HG03108 (cell line): ENCODE results near the gene NSD2.
"Not testable (repeated sequence)": the region's sequence is repeated elsewhere in the genome, so short reads cannot be mapped to it uniquely, and the experiment has no call there.

Experiments used
- ATAC-seq: cut with Tn5 transposase; IDR thresholded peaks from one replicate; pipeline ENCODE4 v1.9.1; 2021; ENCODE audit warnings: moderate library complexity; ENCODE audit not compliant: unreplicated experiment

NSD2 gene

DNA sequence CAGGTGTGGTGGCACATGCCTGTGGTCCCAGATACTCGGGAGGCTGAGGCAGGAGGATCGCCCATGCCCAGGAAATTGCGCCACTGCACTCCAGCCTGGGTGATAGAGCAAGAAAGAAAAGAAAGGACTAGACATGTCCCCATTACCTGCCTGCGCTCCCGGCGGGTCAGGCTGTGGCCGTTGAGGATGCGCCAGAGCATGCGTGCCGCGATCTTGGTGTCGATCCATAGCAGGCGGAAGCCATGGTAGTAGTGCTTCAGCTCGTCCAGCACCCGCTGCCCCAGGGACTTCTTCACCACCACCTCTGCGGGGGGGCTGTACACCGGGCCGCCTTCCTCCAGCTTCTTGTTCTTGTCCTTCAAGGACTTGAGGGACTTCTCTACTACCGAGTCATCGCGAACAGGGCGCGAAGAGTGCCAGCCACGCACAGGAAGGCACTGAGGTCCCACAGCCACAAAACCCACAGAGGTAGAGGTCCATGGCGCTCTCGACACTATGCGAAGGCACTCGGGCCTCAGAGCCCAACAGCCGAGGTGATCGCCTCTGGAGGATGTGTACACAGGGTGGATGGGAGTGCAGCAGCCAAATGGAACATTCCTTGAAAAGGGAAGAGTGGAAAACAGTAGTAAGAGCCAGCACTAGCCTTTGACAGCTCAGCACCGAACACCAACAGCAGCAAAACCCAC lies 29.8 kb upstream of the NSD2 start:
- ATAC-seq: no peak

GRCh38 chr4:1841887-1842210 lies 29.3 kb upstream of the NSD2 start:
- ATAC-seq: no peak

DNA sequence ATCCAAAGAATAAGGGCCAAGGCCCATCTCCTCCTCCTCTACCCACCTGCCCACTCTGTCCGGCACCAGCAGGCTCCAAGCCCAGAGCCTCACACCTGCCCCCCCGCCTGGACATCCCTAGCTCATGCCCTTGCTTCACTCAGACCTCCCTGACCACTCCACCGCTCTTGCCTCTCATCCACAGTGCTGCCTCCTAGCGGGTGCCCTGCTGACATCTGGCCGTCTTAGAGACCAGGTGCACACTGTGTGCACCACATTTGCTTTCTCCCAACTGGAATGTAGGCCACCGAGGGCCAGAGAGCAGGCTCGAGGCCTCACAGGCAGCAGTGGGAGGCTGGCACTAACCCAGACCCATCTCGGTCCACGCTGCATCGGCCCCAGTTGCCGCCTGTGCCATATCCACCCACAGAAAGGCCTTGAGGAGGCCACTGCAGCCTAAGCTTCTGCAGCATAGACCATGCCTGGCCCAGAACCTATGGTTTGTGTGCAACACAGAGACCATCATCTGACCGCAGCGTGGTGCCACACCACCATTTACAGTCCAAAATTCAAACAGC lies 28.8 kb upstream of the NSD2 start:
- ATAC-seq: no peak

DNA sequence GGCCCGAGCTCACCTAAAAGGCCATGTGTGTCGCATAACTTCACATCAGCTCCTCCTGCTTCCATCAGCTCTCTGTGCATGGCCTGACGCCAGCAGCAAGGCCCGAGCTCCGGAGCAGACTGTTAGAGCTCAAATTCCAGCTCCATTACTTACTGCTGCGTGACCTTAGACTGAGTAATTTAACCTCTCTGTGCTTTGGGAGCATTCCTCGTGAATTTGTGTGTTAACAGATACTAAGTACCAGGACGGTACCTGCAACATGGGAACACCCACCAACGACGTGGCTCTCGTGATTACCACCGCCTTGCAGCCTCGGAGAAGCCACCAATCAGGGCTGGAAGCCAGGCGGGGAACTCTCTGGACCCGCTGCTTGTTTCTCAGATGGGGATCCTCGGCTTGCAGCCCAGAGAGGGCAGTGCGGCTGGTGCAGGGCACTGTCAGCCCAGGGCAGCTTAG lies 28.2 kb upstream of the NSD2 start:
- ATAC-seq: no peak

GRCh38 chr4:1843852-1844251 lies 27.3 kb upstream of the NSD2 start:
- no peak for ATAC-seq

GRCh38 chr4:1844618-1845017 lies 26.6 kb upstream of the NSD2 start:
- ATAC-seq: not testable (repeated sequence)

DNA sequence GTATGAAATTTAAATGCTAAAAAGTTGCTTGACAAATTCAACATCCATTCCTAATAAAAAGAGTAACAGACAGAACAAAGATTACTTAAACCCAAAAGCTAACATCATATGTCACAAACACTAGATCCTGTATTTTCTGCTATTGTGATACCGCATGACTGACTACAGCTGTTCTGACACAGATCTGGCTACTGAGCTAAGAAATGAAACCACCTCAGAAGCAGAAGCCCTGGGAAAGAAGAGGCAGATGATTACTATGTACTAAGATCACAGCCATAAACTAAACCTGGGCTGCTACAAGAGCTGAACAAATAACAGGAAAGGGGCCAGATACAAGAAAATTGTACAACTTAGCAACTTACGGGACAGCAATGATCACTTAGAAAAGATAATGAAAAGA lies 24.6 kb upstream of the NSD2 start:
- ATAC-seq: no peak

DNA sequence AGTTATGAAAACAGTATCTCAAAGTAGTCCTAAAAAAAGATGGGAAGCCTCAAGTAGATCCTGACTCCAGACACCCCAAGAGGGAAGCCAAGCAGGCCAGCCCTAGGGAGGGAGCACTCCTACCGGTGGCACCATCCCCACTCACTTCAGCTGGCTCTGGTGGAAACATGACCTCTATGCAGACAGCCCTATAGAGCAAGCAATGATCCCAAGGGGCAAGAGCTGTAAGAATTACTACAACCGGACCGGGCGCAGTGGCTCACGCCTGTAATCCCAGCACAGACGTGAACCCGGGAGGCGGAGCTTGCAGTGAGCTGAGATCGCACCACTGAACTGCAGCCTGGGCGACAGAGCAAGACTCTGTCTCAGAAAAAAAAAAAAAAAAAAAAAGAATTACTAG lies 20.9 kb upstream of the NSD2 start:
- ATAC-seq: no peak

- ATAC-seq: no peak
These were observed 20.0 kb upstream of the NSD2 start for GRCh38 chr4:1851160-1851559.

GRCh38 chr4:1851575-1852410 lies 19.4 kb upstream of the NSD2 start:
- ATAC-seq: no peak

DNA sequence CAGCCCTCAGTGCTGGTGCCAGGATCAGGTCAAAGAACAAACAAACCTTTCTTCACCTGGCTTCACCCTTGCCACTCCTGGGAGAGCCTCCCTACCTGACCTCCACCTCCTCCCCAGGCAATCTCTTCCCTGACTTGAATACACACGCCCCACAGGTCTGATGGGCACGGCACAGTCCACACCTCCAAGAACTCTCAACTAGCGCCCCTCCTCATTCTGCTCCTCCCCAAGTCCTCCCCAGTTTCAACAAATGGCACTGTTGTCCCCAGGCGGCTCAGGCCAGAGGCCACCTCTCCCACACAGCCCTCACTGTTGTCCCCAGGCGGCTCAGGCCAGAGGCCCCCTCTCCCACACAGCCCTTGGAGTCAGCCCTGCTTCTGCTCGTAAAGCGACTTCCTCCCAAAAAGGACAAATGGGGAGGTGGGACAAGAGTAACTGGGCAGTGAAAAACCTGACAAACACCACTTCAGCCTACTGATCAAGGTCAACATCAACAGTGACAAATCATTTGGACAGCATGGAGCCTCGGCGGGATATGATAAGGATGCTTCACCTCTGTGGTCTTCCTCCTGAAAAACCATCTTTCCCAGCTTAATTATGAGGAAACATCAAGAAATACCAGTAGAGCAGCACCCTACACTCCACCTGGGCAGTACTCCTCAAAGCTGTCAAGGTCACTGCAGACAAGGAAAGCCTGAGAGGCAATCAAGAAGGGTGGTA lies 18.1 kb upstream of the NSD2 start:
- no peak for ATAC-seq

- ATAC-seq: no peak
These were observed 16.4 kb upstream of the NSD2 start for GRCh38 chr4:1854752-1855151.

DNA sequence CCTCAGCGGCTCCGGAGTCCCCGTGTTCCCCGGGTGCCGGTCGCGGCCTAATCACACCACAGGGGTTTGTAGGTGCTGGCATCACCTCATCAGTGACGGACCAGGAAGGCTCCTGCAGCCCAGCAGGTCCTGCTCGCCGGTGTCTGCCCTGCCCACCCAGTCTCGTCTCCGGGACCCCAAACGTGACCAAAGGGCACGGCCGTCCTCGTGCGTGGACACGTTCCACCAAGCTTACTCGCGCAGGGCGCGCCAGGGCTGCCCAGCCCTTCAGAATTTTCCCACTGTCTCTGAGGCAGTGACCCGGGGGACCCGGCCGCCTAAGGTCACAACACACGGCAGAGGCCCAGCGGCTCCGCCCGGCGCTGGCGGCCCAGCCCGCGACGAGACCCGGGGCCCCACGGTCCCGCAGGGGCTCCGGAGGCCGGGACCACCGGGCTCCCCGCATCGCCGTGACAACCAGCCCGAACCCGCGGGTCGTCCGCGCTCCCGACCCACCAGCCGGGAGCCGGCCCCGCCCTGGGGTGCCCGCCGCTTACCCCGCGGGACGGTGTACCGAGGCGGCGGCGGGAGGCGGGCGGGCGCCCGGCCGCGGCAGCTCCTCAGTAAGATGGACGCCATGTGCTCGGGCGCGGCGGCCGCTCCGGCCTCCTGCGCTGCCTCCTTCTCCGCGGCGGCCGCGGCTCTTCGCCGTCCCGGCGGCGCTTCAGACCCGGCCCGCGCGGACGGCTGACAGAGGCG lies 15.7 kb upstream of the NSD2 start:
- ATAC-seq: no peak

DNA sequence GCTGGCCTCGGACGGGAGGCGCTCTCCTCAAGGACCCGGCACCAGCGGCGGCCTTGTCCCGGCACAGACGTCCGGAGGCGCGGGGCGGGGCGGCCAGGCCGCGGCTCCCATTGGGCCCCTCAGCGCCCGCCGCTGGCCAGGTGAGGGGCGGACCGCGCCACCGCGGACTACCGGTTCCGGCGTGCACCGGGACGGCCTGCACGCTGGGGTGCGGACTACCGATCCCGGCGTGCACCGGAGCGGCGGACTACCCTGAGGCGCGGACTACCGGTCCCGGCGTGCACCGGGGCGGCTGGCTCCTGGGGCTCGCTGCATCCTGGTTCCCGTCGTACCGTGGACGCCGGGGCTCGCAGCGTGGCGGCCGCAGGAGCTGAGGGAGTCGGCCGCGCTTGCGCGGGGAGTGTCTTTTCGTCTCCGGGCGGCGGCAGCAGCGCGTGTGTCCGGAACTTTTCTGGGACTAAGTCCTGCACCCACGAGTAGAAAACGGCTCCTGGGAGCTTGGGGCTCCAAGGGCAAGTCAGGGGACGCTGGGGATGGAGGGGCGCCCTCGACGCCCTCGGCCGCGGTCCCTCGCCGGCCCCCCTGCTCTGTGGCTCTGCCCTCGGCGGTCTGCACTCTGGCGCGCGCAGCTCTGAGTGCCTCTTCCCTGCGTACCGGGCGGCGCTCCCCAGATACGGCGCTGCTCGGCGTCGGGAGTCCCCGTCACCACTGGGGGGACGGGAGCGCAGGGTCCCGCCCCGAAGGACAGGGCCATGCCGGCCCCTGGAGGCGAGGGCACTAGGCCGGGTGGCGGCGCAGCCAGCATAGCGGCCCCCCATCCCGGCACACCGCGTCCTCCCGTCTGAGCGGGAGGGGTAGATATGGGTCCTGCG lies 14.9 kb upstream of the NSD2 start, which contains the start of gene LETM1:
Gene LETM1 (minus strand): TSS at position 86 of the 872 bp plus-strand sequence. CDS start 206 bp downstream, outside the sequence.
- ATAC-seq: peak; percentile 94

DNA sequence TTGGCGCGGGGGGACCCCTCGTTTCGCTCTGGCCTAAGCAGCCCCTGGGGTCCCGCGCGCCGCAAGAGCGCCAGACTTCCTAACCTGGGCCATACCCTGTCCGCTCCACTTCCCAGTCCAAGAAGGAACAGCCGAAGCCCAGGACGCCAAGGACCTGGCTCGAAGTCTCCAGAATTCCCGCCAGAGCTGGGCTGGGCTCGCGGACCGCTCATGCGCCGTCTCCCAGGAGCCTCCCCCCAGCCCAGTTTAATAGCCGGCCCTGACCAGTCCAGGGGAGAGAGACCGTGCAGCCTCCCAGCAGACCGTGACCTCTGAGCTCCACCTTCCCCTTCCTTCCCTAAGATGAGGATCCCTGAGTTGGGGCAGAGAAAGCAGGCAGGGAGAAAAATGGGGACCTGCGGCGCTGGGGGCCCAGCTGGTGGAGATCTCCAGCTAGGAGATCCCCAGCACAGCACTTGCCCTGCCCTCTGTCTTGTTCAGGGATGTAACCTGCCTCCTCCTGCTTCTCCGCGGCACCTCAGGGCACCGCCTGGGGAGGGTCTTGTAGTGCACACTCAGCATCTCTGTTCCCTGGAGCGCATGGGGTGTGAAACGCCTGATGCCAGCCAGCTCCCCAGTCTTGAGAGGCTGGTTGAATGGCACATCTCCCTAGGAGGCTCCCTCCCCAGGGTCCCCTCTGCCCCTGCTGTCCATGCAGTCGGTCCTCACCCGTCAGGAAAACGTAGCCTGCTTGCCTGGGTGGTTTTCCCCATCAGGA lies 14.1 kb upstream of the NSD2 start:
- no peak for ATAC-seq

GRCh38 chr4:1857931-1858330 lies 13.3 kb upstream of the NSD2 start:
- no peak for ATAC-seq

- no peak for ATAC-seq
These were observed 11.8 kb upstream of the NSD2 start for GRCh38 chr4:1859389-1859753.

DNA sequence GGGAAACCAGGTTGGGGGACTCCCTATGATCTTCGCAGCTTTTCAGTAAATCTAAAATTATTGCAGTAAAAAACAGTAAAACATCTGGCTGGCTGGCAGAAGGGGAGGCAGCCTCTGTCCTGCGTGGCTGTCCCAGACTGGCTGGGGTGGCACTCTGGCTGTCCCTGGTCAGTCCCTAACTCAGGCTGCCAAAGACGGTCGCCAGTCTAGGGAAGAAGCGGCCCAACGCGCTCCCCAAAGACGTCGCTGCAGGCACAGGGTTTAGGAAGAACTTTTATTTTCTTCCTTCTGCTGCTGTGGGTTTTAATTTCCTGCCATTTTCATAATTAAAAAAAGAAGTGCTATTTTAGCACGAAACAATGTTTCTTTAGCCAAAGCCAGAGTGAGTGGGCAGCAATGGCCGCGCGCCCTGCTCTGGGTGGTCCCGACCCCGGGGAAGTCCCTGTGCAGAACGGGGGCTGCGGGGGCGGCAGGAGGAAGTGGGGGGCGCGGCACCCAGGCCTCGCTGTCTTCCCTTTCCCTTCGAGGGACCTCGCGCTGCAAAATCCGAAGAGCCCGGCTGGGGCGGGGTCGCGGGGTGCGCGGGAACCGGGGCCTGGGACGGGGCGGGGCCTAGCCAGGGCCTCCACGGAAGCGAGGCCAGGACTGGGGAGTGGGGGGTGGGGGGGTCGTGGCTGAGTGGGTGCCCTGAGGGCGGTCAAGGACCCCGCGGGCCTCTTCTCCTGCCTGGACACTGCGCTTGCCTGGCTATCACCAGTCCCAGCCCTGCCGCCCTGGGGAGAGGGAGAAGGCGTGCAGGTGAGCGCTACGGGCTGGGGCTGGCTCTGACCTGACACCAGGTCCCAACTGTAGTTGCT lies 8.9 kb upstream of the NSD2 start:
- no peak for ATAC-seq
